Measurements from ENCODE around the gene TTN. TPM values are rescaled to one million over a fixed set of nuclear protein-coding genes. Genes with fewer than 3 reads are reported as not detected.

TTN gene
- total RNA-seq, 1 experiment from 2014 or later, result 0.03 TPM

GRCh38 chr2:178498137-178498536 lies 309.1 kb downstream of the TTN start:
- H3K27me3 ChIP-seq (replicated peaks), result no peaks in the 10 kb centered on the region
- DNase-seq (ENCODE audit: low read depth in 1 of 2, low spot score in 2 of 2), result no peak
- H3K4me3 ChIP-seq, result no peak overlapping the region
- no peaks in the 10 kb centered on the region for H3K9me3 ChIP-seq (replicated peaks)
- H3K27ac ChIP-seq, result no peak overlapping the region
- H3K36me3 ChIP-seq, result peaks cover 73% of the 10 kb centered on the region
- H3K4me1 ChIP-seq (replicated peaks), result no peaks in the 10 kb centered on the region

GRCh38 chr2:178496049-178496448 lies 311.2 kb downstream of the TTN start:
- H3K4me3 ChIP-seq, result no peak overlapping the region
- no peak overlapping the region for H3K27ac ChIP-seq
- DNase-seq (ENCODE audit: low read depth in 1 of 2, low spot score in 2 of 2), result no peak
- H3K36me3 ChIP-seq, result peaks cover 65% of the 10 kb centered on the region
- no peaks in the 10 kb centered on the region for H3K9me3 ChIP-seq (replicated peaks)
- H3K27me3 ChIP-seq (replicated peaks), result no peaks in the 10 kb centered on the region
- no peaks in the 10 kb centered on the region for H3K4me1 ChIP-seq (replicated peaks)

DNA sequence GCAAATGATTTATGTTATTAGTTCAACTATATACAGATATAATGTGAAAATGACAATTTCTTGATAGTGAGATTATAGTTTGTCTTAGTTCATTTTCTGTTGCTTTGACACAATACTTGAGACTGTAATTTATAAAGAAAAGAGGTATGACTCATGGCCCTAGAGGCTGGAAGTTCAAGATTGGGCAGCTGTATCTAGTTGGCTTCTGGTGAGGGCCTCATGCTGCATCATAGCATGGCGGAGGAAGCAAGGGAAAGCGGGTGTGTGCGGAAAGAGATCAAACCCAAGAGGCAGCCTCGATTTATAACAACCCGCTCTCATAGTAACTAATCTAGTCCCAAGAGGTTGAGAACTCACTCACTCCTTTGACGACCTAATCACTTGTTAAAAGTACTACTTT lies 315.6 kb downstream of the TTN start:
- DNase-seq (ENCODE audit: low read depth in 1 of 2, low spot score in 2 of 2), result no peak
- Histone ChIP-seq H3K4me3 (no peak overlapping the region), H3K4me1 (replicated peaks) (no peaks in the 10 kb centered on the region), H3K9me3 (replicated peaks) (no peaks in the 10 kb centered on the region), H3K36me3 (peaks cover 46% of the 10 kb centered on the region), H3K27ac (no peak overlapping the region), H3K27me3 (replicated peaks) (no peaks in the 10 kb centered on the region)

DNA sequence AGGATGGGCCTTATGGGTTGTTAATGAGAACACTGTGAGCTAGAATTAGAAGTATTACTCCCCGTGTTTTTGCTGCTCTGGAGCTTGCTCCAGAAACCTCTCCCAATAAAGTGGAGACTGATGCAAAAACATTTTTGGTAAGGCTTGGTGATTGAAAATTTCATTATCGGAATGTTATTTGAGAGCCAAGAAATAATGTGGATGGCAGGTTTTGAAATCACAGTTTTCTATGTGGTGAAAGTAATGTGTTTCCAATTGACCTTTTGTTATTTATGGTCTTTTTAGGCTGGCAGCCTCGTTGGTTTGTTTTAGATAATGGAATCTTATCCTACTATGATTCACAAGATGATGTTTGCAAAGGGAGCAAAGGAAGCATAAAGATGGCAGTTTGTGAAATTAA lies 321.9 kb downstream of the TTN start:
- Histone ChIP-seq H3K4me3 (no peak overlapping the region), H3K27me3 (replicated peaks) (no peaks in the 10 kb centered on the region), H3K9me3 (replicated peaks) (no peaks in the 10 kb centered on the region), H3K4me1 (replicated peaks) (peaks cover 7% of the 10 kb centered on the region; the same call in 1 of the 2 replicates), H3K27ac (no peak overlapping the region), H3K36me3 (peaks cover 18% of the 10 kb centered on the region; the same call in 1 of the 2 replicates)
- DNase-seq (ENCODE audit: low read depth in 1 of 2, low spot score in 2 of 2), result no peak

GRCh38 chr2:178484245-178485041 lies 322.8 kb downstream of the TTN start:
- Histone ChIP-seq H3K4me3 (no peak overlapping the region), H3K27me3 (replicated peaks) (no peaks in the 10 kb centered on the region), H3K9me3 (replicated peaks) (no peaks in the 10 kb centered on the region), H3K4me1 (replicated peaks) (peaks cover 7% of the 10 kb centered on the region; the same call in 1 of the 2 replicates), H3K36me3 (peaks cover 13% of the 10 kb centered on the region; the same call in 1 of the 2 replicates), H3K27ac (no peak overlapping the region)
- no peak for DNase-seq (ENCODE audit: low read depth in 1 of 2, low spot score in 2 of 2)

- Histone ChIP-seq H3K27me3 (replicated peaks) (no peaks in the 10 kb centered on the region), H3K4me1 (replicated peaks) (peaks cover 7% of the 10 kb centered on the region; the same call in 1 of the 2 replicates), H3K36me3 (peaks cover 13% of the 10 kb centered on the region; the same call in 1 of the 2 replicates), H3K4me3 (no peak overlapping the region), H3K9me3 (replicated peaks) (no peaks in the 10 kb centered on the region), H3K27ac (no peak overlapping the region)
- no peak for DNase-seq (ENCODE audit: low read depth in 1 of 2, low spot score in 2 of 2)
Measured at GRCh38 chr2:178482437-178482836, 324.8 kb downstream of the TTN start.

DNA sequence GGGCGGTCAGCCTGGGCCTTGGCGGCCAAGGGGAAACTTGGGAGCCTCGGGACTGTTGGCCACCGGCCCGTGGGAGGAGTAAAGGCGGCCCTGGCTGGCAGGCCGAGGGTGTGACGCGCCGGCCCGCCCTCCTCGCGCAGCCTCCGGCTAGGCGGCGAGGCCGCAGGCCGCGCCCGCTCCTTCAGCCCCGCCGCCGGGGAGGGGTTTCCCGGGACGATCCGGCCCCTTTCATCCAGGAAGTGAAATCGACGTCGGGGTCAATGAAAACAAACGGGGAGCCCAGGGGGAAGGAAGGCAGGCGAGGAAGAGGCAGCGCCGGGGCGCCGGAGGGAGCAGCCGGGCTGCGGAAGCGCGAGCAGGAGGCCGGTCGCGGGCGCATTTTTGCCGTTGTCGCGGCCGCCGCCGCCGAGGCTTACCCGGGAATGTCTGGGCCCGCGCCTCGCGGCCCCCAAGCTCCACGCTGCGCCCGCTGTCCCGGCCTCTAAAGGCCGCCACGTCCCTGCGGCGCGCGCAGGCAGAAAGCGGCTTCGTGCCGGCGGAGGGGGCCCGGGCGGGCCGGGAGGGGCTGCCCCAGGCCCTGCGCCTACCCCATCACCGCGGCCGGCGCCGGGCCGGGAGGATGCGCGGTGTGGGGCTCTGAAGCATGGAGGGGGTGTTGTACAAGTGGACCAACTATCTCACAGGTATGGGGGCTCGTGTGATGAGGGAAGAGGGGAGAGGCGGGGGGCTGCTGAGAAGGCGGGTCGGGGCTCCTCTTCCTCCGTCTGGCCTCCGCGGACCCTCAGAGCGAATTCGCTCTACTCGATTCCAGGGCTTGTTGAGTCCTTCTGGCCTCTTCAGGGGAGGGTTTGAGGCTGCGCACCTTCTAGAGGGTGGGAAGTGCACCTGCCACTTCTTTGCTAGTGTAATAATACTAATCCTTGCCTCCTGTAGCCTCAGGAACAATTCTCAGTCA lies 326.7 kb downstream of the TTN start, which contains the start of gene PLEKHA3:
PLEKHA3 (plus strand) TSS at position 231 of the 955 bp plus-strand sequence; CDS start at position 644, 413 bp downstream.
- H3K9me3 ChIP-seq (replicated peaks), result no peaks in the 10 kb centered on the region
- peak; percentile 97 to 98 for DNase-seq (ENCODE audit: low read depth in 1 of 2, low spot score in 2 of 2)
- H3K27ac ChIP-seq, result peak within 1 kb of the TSS; percentile 48
- peaks cover 7% of the 10 kb centered on the region; the same call in 1 of the 2 replicates for H3K4me1 ChIP-seq (replicated peaks)
- 0 out of 2 replicates have a peak, but pooled peaks cover under 1% of the 10 kb centered on the region for H3K36me3 ChIP-seq
- no peaks in the 10 kb centered on the region for H3K27me3 ChIP-seq (replicated peaks)
- H3K4me3 ChIP-seq, result peak within 1 kb of the TSS; percentile 61

- peak overlapping the region; percentile 48 for H3K27ac ChIP-seq
- H3K9me3 ChIP-seq (replicated peaks), result no peaks in the 10 kb centered on the region
- no peaks in the 10 kb centered on the region for H3K36me3 ChIP-seq
- no peak for DNase-seq (ENCODE audit: low read depth in 1 of 2, low spot score in 2 of 2)
- H3K27me3 ChIP-seq (replicated peaks), result no peaks in the 10 kb centered on the region
- H3K4me3 ChIP-seq, result peak overlapping the region; percentile 61
- H3K4me1 ChIP-seq (replicated peaks), result peaks cover 7% of the 10 kb centered on the region; the same call in 1 of the 2 replicates
Measured at GRCh38 chr2:178479758-178480226, 327.4 kb downstream of the TTN start.

- Histone ChIP-seq H3K36me3 (no peaks in the 10 kb centered on the region), H3K9me3 (replicated peaks) (no peaks in the 10 kb centered on the region), H3K4me1 (replicated peaks) (peaks cover 7% of the 10 kb centered on the region; the same call in 1 of the 2 replicates), H3K27me3 (replicated peaks) (no peaks in the 10 kb centered on the region), H3K27ac (no peak overlapping the region), H3K4me3 (peak overlapping the region; percentile 51)
- DNase-seq (ENCODE audit: low read depth in 1 of 2, low spot score in 2 of 2), result no peak
Measured at GRCh38 chr2:178479275-178479616, 328.0 kb downstream of the TTN start.

GRCh38 chr2:178478439-178479274 lies 328.6 kb downstream of the TTN start, which contains the start of gene FKBP7:
FKBP7 (minus strand) TSS chr2:178478600; CDS start chr2:178478499, 101 bp downstream.
- peak within 1 kb of the TSS; percentile 66 for H3K27ac ChIP-seq
- H3K36me3 ChIP-seq, result no peaks in the 10 kb centered on the region
- H3K4me1 ChIP-seq (replicated peaks), result peaks cover 7% of the 10 kb centered on the region; the same call in 1 of the 2 replicates
- H3K4me3 ChIP-seq, result peak within 1 kb of the TSS; percentile 51
- H3K9me3 ChIP-seq (replicated peaks), result no peaks in the 10 kb centered on the region
- no peaks in the 10 kb centered on the region for H3K27me3 ChIP-seq (replicated peaks)
- DNase-seq (ENCODE audit: low read depth in 1 of 2, low spot score in 2 of 2), result peak; percentile 78

GRCh38 chr2:178478130-178478438 lies 329.1 kb downstream of the TTN start:
- no peaks in the 10 kb centered on the region for H3K36me3 ChIP-seq
- H3K27ac ChIP-seq, result peak overlapping the region; percentile 66
- no peaks in the 10 kb centered on the region for H3K9me3 ChIP-seq (replicated peaks)
- no peak for DNase-seq (ENCODE audit: low read depth in 1 of 2, low spot score in 2 of 2)
- H3K27me3 ChIP-seq (replicated peaks), result no peaks in the 10 kb centered on the region
- H3K4me3 ChIP-seq, result peak overlapping the region; percentile 51
- H3K4me1 ChIP-seq (replicated peaks), result peaks cover 7% of the 10 kb centered on the region; the same call in 1 of the 2 replicates

DNA sequence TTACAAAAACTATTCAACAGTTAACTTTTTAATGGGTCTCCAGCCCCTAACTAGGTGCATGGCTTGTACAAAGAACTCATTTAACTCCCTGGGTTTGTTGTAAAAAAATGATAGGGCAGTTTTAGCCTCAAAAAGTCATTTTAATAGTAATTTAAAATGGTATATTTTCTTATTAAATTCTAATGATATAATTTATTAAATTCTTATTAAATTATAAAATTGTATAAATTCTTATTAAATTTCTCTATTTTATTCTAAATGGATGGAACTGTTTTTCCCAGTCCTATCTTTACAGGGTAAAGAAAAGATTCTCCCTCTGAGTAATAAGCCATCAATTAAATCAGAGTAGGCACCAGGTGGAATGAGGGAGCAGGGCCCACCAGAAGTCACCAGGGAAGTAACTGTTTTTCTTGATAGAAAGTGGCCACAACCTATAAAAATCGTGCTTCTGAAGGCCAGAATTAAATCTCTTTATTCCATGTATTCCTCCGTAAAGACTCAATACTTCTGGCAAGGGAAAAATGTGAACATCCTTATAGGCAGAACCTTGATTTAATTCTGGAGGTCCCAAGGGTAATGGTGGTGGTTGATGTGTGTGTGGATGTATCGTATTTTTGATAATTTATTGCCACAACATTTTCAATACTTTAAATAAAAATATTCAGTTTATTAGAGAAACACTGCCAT lies 329.6 kb downstream of the TTN start:
- DNase-seq (ENCODE audit: low read depth in 1 of 2, low spot score in 2 of 2), result no peak
- Histone ChIP-seq H3K9me3 (replicated peaks) (no peaks in the 10 kb centered on the region), H3K36me3 (no peaks in the 10 kb centered on the region), H3K27ac (no peak overlapping the region), H3K4me1 (replicated peaks) (peaks cover 7% of the 10 kb centered on the region; the same call in 1 of the 2 replicates), H3K4me3 (peak overlapping the region; percentile 51), H3K27me3 (replicated peaks) (no peaks in the 10 kb centered on the region)

Measured in SJSA1 (cell line).